ENCODE measurements around the gene TFF2. TPM values are rescaled to one million over a fixed set of nuclear protein-coding genes. Genes with fewer than 3 reads are reported as not detected.
A peak's percentile ranks its signal among the peaks of the same experiment; 100 is the strongest.

The TFF2 gene
- total RNA-seq, 1 experiment from 2014 or later = 1.2 TPM

- no peaks in the 10 kb centered on the region for H3K9me3 ChIP-seq
- intact Hi-C loops (cut with micrococcal nuclease; ENCODE audit: unreplicated experiment) = loop anchor here (5.0 to 10.0 kb wide), 2 partner anchors 35 to 53 kb away; partner anchors contain the start of gene TFF3
- Mint-ChIP-seq H3K27me3 (ENCODE audit: insufficient read depth, unreplicated experiment) (no peaks in the 10 kb centered on the region), H3K27ac (ENCODE audit: unreplicated experiment) (peak overlapping the region; percentile 80), H3K4me1 (ENCODE audit: low read depth, unreplicated experiment) (peaks cover 41% of the 10 kb centered on the region), H3K36me3 (ENCODE audit: insufficient read depth, unreplicated experiment) (peaks cover 6% of the 10 kb centered on the region), H3K4me3 (ENCODE audit: unreplicated experiment) (no peak overlapping the region), H3K9me3 (ENCODE audit: unreplicated experiment) (no peaks in the 10 kb centered on the region)
- BruUV-seq (replicated peaks) = no TSS peak
- no peak for TF ChIP-seq CTCF (IDR thresholded peaks at IDR 0.05; ENCODE audit: insufficient read depth in 1 of 2, low read depth in 1 of 2, low read length in 1 of 2, severe bottlenecking in 1 of 2, unreplicated experiment in 1 of 2)
- CTCF ChIA-PET = interaction anchor here (0.7 to 1.5 kb wide), 3 partner anchors 14 to 72 kb away, joined by 3 to 6 read pairs (median 3); no protein-coding TSS in a partner anchor
- H3K36me3 ChIP-seq (ENCODE audit: control insufficient read depth, insufficient read depth, low read length) = no peaks in the 10 kb centered on the region
- H3K4me3 ChIP-seq (ENCODE audit: low read depth, low read length) = no peak overlapping the region
- DNase-seq = no peak
- POLR2A ChIA-PET = no interaction called here
- H3K27me3 ChIP-seq (replicated peaks; ENCODE audit: control insufficient read depth, insufficient read depth, low read length) = no peaks in the 10 kb centered on the region
- H3K4me1 ChIP-seq = peaks cover 22% of the 10 kb centered on the region
Observed at GRCh38 chr21:42367367-42368165, 16.8 kb upstream of the TFF2 start.

GRCh38 chr21:42366292-42367010, 15.7 kb upstream of the TFF2 start, which contains the start of gene TFF1:
TFF1 (minus strand) TSS chr21:42366535; CDS start chr21:42366495, 40 bp downstream.
- Histone ChIP-seq H3K36me3 (ENCODE audit: control insufficient read depth, insufficient read depth, low read length) (no peaks in the 10 kb centered on the region), H3K4me1 (peaks cover 22% of the 10 kb centered on the region), H3K27me3 (replicated peaks; ENCODE audit: control insufficient read depth, insufficient read depth, low read length) (no peaks in the 10 kb centered on the region), H3K9me3 (no peaks in the 10 kb centered on the region), H3K4me3 (ENCODE audit: low read depth, low read length) (no peak within 1 kb of the TSS)
- Mint-ChIP-seq H3K9me3 (ENCODE audit: unreplicated experiment) (no peaks in the 10 kb centered on the region), H3K4me1 (ENCODE audit: low read depth, unreplicated experiment) (peaks cover 36% of the 10 kb centered on the region), H3K36me3 (ENCODE audit: insufficient read depth, unreplicated experiment) (peaks cover 4% of the 10 kb centered on the region), H3K27ac (ENCODE audit: unreplicated experiment) (peak within 1 kb of the TSS; percentile 80), H3K27me3 (ENCODE audit: insufficient read depth, unreplicated experiment) (no peaks in the 10 kb centered on the region), H3K4me3 (ENCODE audit: unreplicated experiment) (peak within 1 kb of the TSS; percentile 43)
- intact Hi-C loops (cut with micrococcal nuclease; ENCODE audit: unreplicated experiment) = loop anchor here (5.0 to 10.0 kb wide), 2 partner anchors 34 to 52 kb away; partner anchors contain the start of gene TFF3
- ChIA-PET POLR2A (no interaction called here), CTCF (interaction anchor here (0.7 to 1.5 kb wide), 4 partner anchors 15 to 73 kb away, joined by 3 to 6 read pairs (median 3); no protein-coding TSS in a partner anchor)
- peak; percentile 66 to 81 for DNase-seq
- BruUV-seq (replicated peaks) = TSS peak; percentile 78
- no peak for TF ChIP-seq CTCF (IDR thresholded peaks at IDR 0.05; ENCODE audit: insufficient read depth in 1 of 2, low read depth in 1 of 2, low read length in 1 of 2, severe bottlenecking in 1 of 2, unreplicated experiment in 1 of 2)

- no TSS peak for BruUV-seq (replicated peaks)
- H3K27ac Mint-ChIP-seq (ENCODE audit: unreplicated experiment) = no peak overlapping the region
- no peaks in the 10 kb centered on the region for H3K27me3 Mint-ChIP-seq (ENCODE audit: insufficient read depth, unreplicated experiment)
- POLR2A ChIA-PET = no interaction called here
- Histone ChIP-seq H3K36me3 (ENCODE audit: control insufficient read depth, insufficient read depth, low read length) (no peaks in the 10 kb centered on the region), H3K4me1 (peaks cover 22% of the 10 kb centered on the region), H3K4me3 (ENCODE audit: low read depth, low read length) (no peak overlapping the region), H3K27me3 (replicated peaks; ENCODE audit: control insufficient read depth, insufficient read depth, low read length) (no peaks in the 10 kb centered on the region), H3K9me3 (no peaks in the 10 kb centered on the region)
- no peaks in the 10 kb centered on the region for H3K9me3 Mint-ChIP-seq (ENCODE audit: unreplicated experiment)
- no peak overlapping the region for H3K4me3 Mint-ChIP-seq (ENCODE audit: unreplicated experiment)
- CTCF ChIA-PET = interaction anchor here (0.9 kb wide), 1 partner anchor 36 kb away, joined by 3 read pairs; no protein-coding TSS in a partner anchor
- no peak for DNase-seq
- peaks cover 31% of the 10 kb centered on the region for H3K4me1 Mint-ChIP-seq (ENCODE audit: low read depth, unreplicated experiment)
- TF ChIP-seq CTCF (IDR thresholded peaks at IDR 0.05; ENCODE audit: insufficient read depth in 1 of 2, low read depth in 1 of 2, low read length in 1 of 2, severe bottlenecking in 1 of 2, unreplicated experiment in 1 of 2) = no peak
- intact Hi-C loops (cut with micrococcal nuclease; ENCODE audit: unreplicated experiment) = loop anchor here (5.0 to 10.0 kb wide), 2 partner anchors 33 to 51 kb away; partner anchors contain the start of gene TFF3
- no peaks in the 10 kb centered on the region for H3K36me3 Mint-ChIP-seq (ENCODE audit: insufficient read depth, unreplicated experiment)
Observed at GRCh38 chr21:42365770-42366169, 15.0 kb upstream of the TFF2 start.

Data from Caco-2 (cell line).